NOMO-1 (cell line): ENCODE data around the gene MCHR1.
"Not testable (repeated sequence)": the region's sequence is repeated elsewhere in the genome, so short reads cannot be mapped to it uniquely, and the experiment has no call there.

Experiments
- DNase-seq, 2 experiments: peaks; one replicate each; lab custom pipeline; 2025; ENCODE audit not compliant: unreplicated experiment in 2 of 2; lab: John Stamatoyannopoulos, UW

Gene MCHR1

GRCh38 chr22:40684728-40685127, 5.4 kb downstream of the MCHR1 start:
- DNase-seq = no peak

GRCh38 chr22:40685406-40685805, 6.1 kb downstream of the MCHR1 start:
- no peak for DNase-seq

- no peak for DNase-seq
These were observed 8.4 kb downstream of the MCHR1 start for GRCh38 chr22:40687706-40688105.

- DNase-seq = no peak
These were observed 11.1 kb downstream of the MCHR1 start for GRCh38 chr22:40690370-40690769.

DNA sequence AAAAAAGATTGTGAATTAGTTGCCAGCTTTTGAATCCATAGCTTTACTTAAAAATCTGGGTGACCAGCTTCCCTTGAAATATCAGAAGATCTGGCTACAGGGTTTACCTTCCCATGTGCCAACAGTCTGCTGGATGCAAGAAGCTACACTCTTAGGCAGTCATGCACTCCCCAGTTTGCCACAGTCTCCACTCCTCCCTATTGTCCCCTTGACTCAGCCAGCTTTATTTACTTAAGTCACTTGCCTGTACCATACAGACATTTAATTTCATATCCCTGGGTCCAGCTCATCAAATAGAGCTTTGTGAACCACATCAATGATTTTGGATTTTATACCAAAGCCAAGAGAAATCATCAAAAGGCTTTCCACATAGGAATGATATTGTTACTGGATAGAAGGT, 12.2 kb downstream of the MCHR1 start:
- DNase-seq = no peak

- no peak for DNase-seq
These were observed 15.1 kb downstream of the MCHR1 start for GRCh38 chr22:40694411-40694810.

- no peak for DNase-seq
These were observed 22.0 kb downstream of the MCHR1 start for GRCh38 chr22:40701274-40701673.

GRCh38 chr22:40703174-40703573, 23.9 kb downstream of the MCHR1 start:
- no peak for DNase-seq

DNA sequence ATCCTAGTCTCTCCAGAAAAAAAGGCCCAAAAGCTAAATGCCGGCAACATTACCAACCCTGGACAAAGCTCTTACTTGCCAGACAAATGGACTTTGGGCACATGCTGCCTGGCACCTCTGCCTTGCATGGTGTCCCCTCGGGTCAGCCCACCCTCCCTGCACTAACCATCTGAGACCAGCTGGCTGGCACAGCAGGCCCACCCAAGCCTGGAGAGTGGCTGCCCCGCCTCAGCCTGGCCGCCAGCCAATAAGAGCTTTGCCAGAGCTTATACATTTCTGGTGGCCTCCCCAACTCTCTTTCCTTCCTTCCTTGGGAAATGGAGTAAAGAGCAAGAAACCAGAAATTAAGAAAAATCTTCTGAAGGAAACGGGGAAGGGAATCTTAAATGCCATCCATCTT, 24.5 kb downstream of the MCHR1 start:
- DNase-seq = no peak

- no peak for DNase-seq
These were observed 26.8 kb downstream of the MCHR1 start for GRCh38 chr22:40705918-40706682.

DNA sequence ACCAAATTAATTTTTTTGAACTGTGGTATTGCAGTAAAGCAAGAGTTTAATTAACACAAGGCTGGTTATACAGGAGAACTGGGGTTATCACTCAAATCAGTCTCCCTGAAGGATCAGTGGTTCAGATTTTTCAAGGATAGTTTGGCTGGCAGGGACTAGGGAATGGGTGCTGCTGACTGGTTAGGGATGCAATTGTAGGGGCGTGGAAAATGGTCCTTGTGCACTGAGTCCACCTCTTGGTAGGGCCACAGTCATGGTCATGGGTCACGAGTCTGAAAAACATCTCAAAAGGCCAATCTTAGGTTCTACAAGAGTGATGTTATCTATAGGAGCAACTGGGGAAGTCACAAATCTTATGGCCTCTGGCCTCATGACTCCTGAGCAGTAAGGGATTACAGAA, 27.9 kb downstream of the MCHR1 start:
- no peak for DNase-seq

DNA sequence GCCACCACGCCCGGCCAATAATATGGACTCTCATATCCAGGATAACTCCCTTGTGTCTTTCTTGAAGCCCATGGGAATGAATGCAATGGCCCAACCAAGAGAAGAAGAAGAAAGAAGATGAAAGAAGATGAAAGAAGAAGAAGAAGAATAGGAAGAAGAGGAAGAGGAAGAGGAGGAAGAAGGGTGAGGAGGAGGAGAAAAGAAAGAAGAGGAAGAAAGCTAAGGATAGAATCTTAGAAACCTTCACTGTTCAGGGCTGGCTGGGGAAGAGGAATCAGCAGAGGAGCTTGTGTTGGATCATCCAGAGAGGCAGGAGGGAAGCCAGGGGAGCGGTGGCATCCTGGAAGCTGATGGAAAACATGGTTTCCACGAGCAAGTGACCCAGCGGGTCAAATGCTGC, 28.9 kb downstream of the MCHR1 start:
- no peak for DNase-seq

- no peak for DNase-seq
These were observed 30.6 kb downstream of the MCHR1 start for GRCh38 chr22:40709752-40710413.

DNA sequence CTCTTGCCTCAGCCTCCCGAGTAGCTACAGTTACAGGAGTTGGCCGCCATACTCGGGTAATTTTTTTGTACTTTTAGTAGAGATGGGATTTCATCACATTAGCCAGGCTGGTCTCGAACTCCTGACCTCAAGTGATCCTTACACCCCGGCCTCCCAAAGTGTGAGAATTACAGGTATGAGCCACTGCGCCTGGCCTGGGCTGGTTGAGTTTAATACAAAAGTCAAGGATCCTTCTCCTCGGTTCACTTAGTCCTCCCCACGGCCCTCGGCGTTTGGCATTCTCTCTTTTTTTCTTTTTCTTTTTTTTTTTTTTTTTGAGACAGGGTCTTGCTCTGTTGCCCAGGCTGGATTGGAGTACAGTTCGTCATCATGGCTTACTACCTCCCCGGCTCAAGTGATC, 33.0 kb downstream of the MCHR1 start:
- DNase-seq = no peak

GRCh38 chr22:40714499-40715337, 35.4 kb downstream of the MCHR1 start:
- no peak for DNase-seq

DNA sequence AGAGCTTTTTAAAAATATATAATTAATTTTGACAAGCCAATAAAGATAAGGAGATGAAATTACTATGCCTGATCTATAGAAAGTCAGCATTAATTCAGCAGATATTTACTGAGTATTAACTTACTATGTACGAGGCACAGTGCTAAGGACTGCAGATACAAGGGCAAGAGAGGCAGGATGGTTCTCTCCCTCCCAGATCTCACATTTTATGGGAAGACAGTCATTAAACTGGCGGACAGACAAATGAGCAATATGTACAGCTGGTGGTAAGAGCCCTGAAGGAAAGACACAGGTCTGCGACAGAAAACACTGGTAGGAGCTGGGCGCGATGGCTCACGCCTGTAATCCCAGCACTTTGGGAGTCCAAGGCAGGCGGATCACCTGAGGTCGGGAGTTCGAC, 36.8 kb downstream of the MCHR1 start:
- no peak for DNase-seq

- not testable (repeated sequence) for DNase-seq
These were observed 38.4 kb downstream of the MCHR1 start for GRCh38 chr22:40717657-40718056.

GRCh38 chr22:40718250-40719204, 39.2 kb downstream of the MCHR1 start:
- no peak for DNase-seq

DNA sequence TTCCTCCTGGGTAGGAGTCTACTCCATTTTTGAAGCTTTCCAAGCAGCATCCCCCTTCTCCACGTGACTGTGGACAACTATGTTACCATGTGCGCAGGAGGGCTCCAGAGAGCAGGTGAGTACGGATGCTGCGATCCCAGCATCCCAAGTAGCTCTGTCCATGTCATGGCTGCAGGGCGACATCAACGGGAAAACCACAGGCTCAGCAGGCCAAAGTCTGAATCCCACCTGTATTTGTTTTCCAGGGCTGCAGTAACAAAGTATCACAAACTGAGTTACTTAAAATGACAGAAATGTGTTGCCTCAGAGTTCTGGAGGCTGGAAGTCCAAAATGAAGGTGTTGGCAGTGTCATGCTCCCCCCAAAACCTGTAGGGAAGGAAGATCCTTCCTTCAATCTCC, 40.3 kb downstream of the MCHR1 start:
- no peak for DNase-seq

GRCh38 chr22:40720156-40720537, 40.9 kb downstream of the MCHR1 start:
- DNase-seq = not testable (repeated sequence)
